HepG2 (cell line): ENCODE results near the gene NDUFC1. TPM values are rescaled to one million over a fixed set of nuclear protein-coding genes. Genes with fewer than 3 reads are reported as not detected.

Experiments
- ATAC-seq: fragments of 200-7000 bp; cut with Tn5 transposase; 3 replicates; pipeline ENCODE4 v1.9.1; 2020; ENCODE audit warnings: mild to moderate bottlenecking, moderate library complexity
- BruUV-seq: library from RNA; stranded (reverse); fragments of 400-500 nt; replicated peaks from 2 replicates; lab custom pipeline; 2021; lab: Mats Ljungman, UMichigan
- CTCF ChIA-PET: fragments of 300-600 bp; formaldehyde crosslinking; extraction: SDS; loops from one replicate; lab custom pipeline; 2021; ENCODE audit warnings: low total read pairs, inconsistent platforms, low intra/inter-chr PET ratio; lab: Yijun Ruan, JAX
- POLR2A ChIA-PET: fragments of 350-600 bp; sonication (Branson Sonifier 250); formaldehyde crosslinking; loops from one replicate; lab custom pipeline; 2020; ENCODE audit warnings: antibody characterized with exemption, inconsistent platforms; lab: Yijun Ruan, JAX
- DNase-seq: peaks from one replicate; pipeline ENCODE4 v3.0.0-alpha.2; 2015; ENCODE audit warnings: low spot score
- FAIRE-seq: peaks from 3 replicates; lab custom pipeline; 2011; peaks lifted over from hg19 to GRCh38; lab: Jason Lieb, UNC
- H2AFZ ChIP-seq: one replicate; pipeline ENCODE4 v1.6.1; 2011; ENCODE audit warnings: low read length, inconsistent platforms
- H3K27ac ChIP-seq: fragments of 300-600 bp; 3 replicates; pipeline ENCODE4 v1.8.0; 2011; ENCODE audit warnings: mixed run types, mild to moderate bottlenecking, mixed read lengths, low read length, inconsistent platforms; ENCODE audit not compliant: insufficient read depth; ENCODE audit errors: extremely low read length
- H3K27me3 ChIP-seq, 2 experiments: fragments of 200-600 bp in 1 of 2; 2 replicates in 1 of 2; 3 replicates in 1 of 2; pipeline versions ENCODE4 v1.6.0 to v1.8.0; 2011; ENCODE audit warnings: low read length in 2 of 2, mild to moderate bottlenecking in 2 of 2, moderate library complexity in 2 of 2, inconsistent platforms in 1 of 2; ENCODE audit not compliant: insufficient read depth in 2 of 2, control insufficient read depth in 1 of 2
- H3K36me3 ChIP-seq, 2 experiments: fragments of 200-600 bp in 1 of 2; replicated peaks in 1 of 2; 2 replicates in 1 of 2; 3 replicates in 1 of 2; pipeline versions ENCODE4 v1.5.1 to v1.8.0; 2011; ENCODE audit warnings: low read length in 2 of 2, inconsistent platforms in 1 of 2; ENCODE audit not compliant: insufficient read depth in 2 of 2, control insufficient read depth in 1 of 2
- H3K4me1 ChIP-seq: 2 replicates; pipeline ENCODE4 v1.5.1; 2012; ENCODE audit warnings: low read length, inconsistent platforms; ENCODE audit not compliant: insufficient read depth
- H3K4me2 ChIP-seq: 2 replicates; pipeline ENCODE4 v1.6.0; 2011; ENCODE audit warnings: low read depth, low read length, inconsistent platforms
- H3K4me3 ChIP-seq, 3 experiments: fragments of 200-600 bp in 1 of 3; sonication (generic), shearing (Covaris generic) in 1 of 3; replicated peaks in 1 of 3; 2 replicates each; pipeline ENCODE4 v1.5.1; 2011 to 2016; ENCODE audit warnings: low read length in 3 of 3, inconsistent platforms in 2 of 3, low read depth in 2 of 3, mild to moderate bottlenecking in 2 of 3, control low read depth in 1 of 3, mixed read lengths in 1 of 3; ENCODE audit not compliant: insufficient read depth in 1 of 3
- H3K79me2 ChIP-seq: one replicate; pipeline ENCODE4 v1.6.1; 2011; ENCODE audit warnings: low read length, inconsistent platforms; ENCODE audit not compliant: insufficient read depth
- H3K9ac ChIP-seq: 2 replicates; pipeline ENCODE4 v1.6.0; 2011; ENCODE audit warnings: mild to moderate bottlenecking, low read depth, low read length, inconsistent platforms; ENCODE audit not compliant: insufficient read depth
- H3K9me3 ChIP-seq: 2 replicates; pipeline ENCODE4 v1.5.1; 2012; ENCODE audit warnings: mild to moderate bottlenecking, low read length
- H4K20me1 ChIP-seq: 2 replicates; pipeline ENCODE4 v1.6.0; 2011; ENCODE audit warnings: inconsistent platforms, mild to moderate bottlenecking, low read length, moderate library complexity; ENCODE audit not compliant: insufficient read depth
- AFF4 ChIP-seq: sonication (generic); formaldehyde crosslinking; IDR thresholded peaks from 2 replicates; pipeline ENCODE4 v1.4.0; 2020; ENCODE audit warnings: missing genetic modification reagents
- CBX5 ChIP-seq: sonication (generic); formaldehyde crosslinking; IDR thresholded peaks from 2 replicates; pipeline ENCODE4 v1.4.0; 2020; ENCODE audit warnings: missing genetic modification reagents, borderline replicate concordance
- CREB3 ChIP-seq: sonication (generic); formaldehyde crosslinking; IDR thresholded peaks from 2 replicates; pipeline ENCODE4 v1.5.0; 2020; ENCODE audit warnings: missing genetic modification reagents
- DRAP1 ChIP-seq: IDR thresholded peaks from 2 replicates; pipeline ENCODE4 v1.6.1; 2016; ENCODE audit warnings: missing genetic modification reagents, missing compliant biosample characterization
- HMGXB4 ChIP-seq, 2 experiments: sonication (generic) in 1 of 2; formaldehyde crosslinking in 1 of 2; IDR thresholded peaks; 2 replicates each; pipeline versions ENCODE4 v1.4.0 to v1.6.1; 2018 to 2020; ENCODE audit warnings: missing genetic modification reagents in 2 of 2, borderline replicate concordance in 1 of 2, low read depth in 1 of 2, mild to moderate bottlenecking in 1 of 2, missing biosample characterization in 1 of 2
- KLF11 ChIP-seq: IDR thresholded peaks from 2 replicates; pipeline ENCODE4 v1.6.1; 2016; ENCODE audit warnings: missing compliant biosample characterization
- POLR2AphosphoS2 ChIP-seq: IDR thresholded peaks from 2 replicates; pipeline ENCODE4 v1.6.1; 2011; ENCODE audit warnings: low read depth, low read length, improper control_type of control experiment
- POLR2G ChIP-seq: fragments of 200-400 bp; formaldehyde crosslinking; IDR thresholded peaks from 2 replicates; pipeline ENCODE4 v1.6.1; 2018; ENCODE audit warnings: mild to moderate bottlenecking, low read depth, low read length, moderate library complexity
- SKI ChIP-seq: fragments of 450-650 bp; IDR thresholded peaks from one replicate; pipeline ENCODE4 v1.6.1; 2018; ENCODE audit warnings: mild to moderate bottlenecking; ENCODE audit not compliant: partially characterized antibody
- SMAD1 ChIP-seq: sonication (generic); formaldehyde crosslinking; IDR thresholded peaks from 2 replicates; pipeline ENCODE4 v1.4.0; 2020; ENCODE audit warnings: missing genetic modification reagents, low read depth, mild to moderate bottlenecking, borderline replicate concordance
- TOE1 ChIP-seq: sonication (generic); formaldehyde crosslinking; IDR thresholded peaks from 2 replicates; pipeline ENCODE4 v1.4.0; 2020; ENCODE audit warnings: mild to moderate bottlenecking, missing genetic modification reagents
- WGBS: methylation state at CpG from one replicate; pipeline ENCODE4 v1.1.6; 2017; ENCODE audit warnings: low lambda C conversion rate; 5-methylcytosine and 5-hydroxymethylcytosine counted together
- in situ Hi-C: cut with HindIII; loops from 2 replicates; pipeline ENCODE4 v1.10.0; 2017; ENCODE audit warnings: low pct_unique_long_range_greater_than_20kb; ENCODE audit not compliant: extremely low pct_ligation_motif_present
- intact Hi-C: fragments of 100-400 bp; cut with micrococcal nuclease; formaldehyde crosslinking; loops from one replicate; pipeline ENCODE4 v1.10.0; 2022; ENCODE audit not compliant: unreplicated experiment
- polyA plus RNA-seq, 8 experiments: library from polyadenylated mRNA; depleted of rRNA in 3 of 8; stranded (reverse) in 7 of 8; unstranded in 1 of 8; fragments of >200 nt; fragmentation: Illumina TruSeq in 4 of 8; extraction: Trizol in 4 of 8; gene quantifications; 2 replicates each; pipeline versions ENCODE4 v1.2.1 to v1.2.3, GENCODE V29; 2011 to 2016; ENCODE audit warnings: low read depth in 4 of 8, missing spikeins in 1 of 8, mixed read lengths in 1 of 8; ENCODE audit not compliant: insufficient read depth in 1 of 8
- total RNA-seq, 5 experiments: library from RNA; depleted of rRNA; stranded (reverse); fragments of >200 nt; fragmentation: Illumina TruSeq; extraction: Trizol; gene quantifications; 2 replicates each; pipeline ENCODE4 v1.2.3, GENCODE V29; 2016; ENCODE audit warnings: low read depth in 1 of 5

NDUFC1 gene
- total and polyA plus RNA-seq, 2 of the 13 experiments (the other 11 are each of a cell fraction or from before 2014, with no cell fraction given), result 43.4 to 96.4 TPM

- TF ChIP-seq CREB3 (CRISPR knock-in tag), result no peak
- TF ChIP-seq, all 625 proteins: peak for 0
Observed at GRCh38 chr4:139330283-139330682, 28.0 kb upstream of the NDUFC1 start (continued).

GRCh38 chr4:139329665-139330200 is 27.5 kb upstream of the NDUFC1 start:
- Histone ChIP-seq H3K27ac (no peak overlapping the region), H3K9ac (no peak overlapping the region), H3K79me2 (peaks cover 77% of the 10 kb centered on the region), H3K4me2 (no peak overlapping the region), H2AFZ (no peak overlapping the region), H3K27me3 (no peaks in the 10 kb centered on the region), H3K4me3 (no peak overlapping the region), H4K20me1 (0 out of 2 replicates have a peak, but pooled peaks cover 3% of the 10 kb centered on the region), H3K4me1 (peaks cover 11% of the 10 kb centered on the region), H3K9me3 (no peaks in the 10 kb centered on the region), H3K36me3 (peaks cover 5 to 12% of the 10 kb centered on the region in 2 experiments)
- CTCF ChIA-PET, result no interaction called here
- TF ChIP-seq HMGXB4 (CRISPR knock-in tag; IDR thresholded peaks at IDR 0.05; ENCODE audit: borderline replicate concordance in 1 of 2, low read depth in 1 of 2) (no peak), TOE1 (no peak), SKI (no peak), AFF4 (no peak), SMAD1 (CRISPR knock-in tag) (no peak), DRAP1 (CRISPR knock-in tag) (no peak), KLF11 (CRISPR knock-in tag) (no peak), POLR2AphosphoS2 (no peak), CBX5 (CRISPR knock-in tag) (no peak), POLR2G (no peak)
- ATAC-seq (no peak), FAIRE-seq (no peak), DNase-seq (no peak)
- BruUV-seq, result no TSS peak
- POLR2A ChIA-PET, result no interaction called here
- intact Hi-C loops (no loop called here), in situ Hi-C loops (no loop called here)
- WGBS, result 89% methylated on average over 4 of the region's 4 CpGs
